Stimulated activated CD8-positive, alpha-beta memory T cell treated with anti-CD3 and anti-CD28 coated beads, Interleukin-4, amount 100 ng/mL, for 4 hours (primary cell): ENCODE measurements around the gene PABPC1L2B.
"Not testable (repeated sequence)": the region's sequence is repeated elsewhere in the genome, so short reads cannot be mapped to it uniquely, and the experiment has no call there.

Experiments used
- DNase-seq, 2 donors: peaks; one replicate each; pipeline ENCODE4 v3.0.0-alpha.2; 2020; ENCODE audit warnings: low read depth in 2 of 2, low spot score in 1 of 2

The PABPC1L2B gene

GRCh38 chrX:73002733-73003132 is at the start of gene PABPC1L2B:
PABPC1L2B (plus strand) TSS chrX:73002939; CDS start chrX:73003643, 704 bp downstream.
- not testable (repeated sequence) for DNase-seq

- not testable (repeated sequence) for DNase-seq
These were observed 42.8 kb upstream of the PABPC1L2B start for GRCh38 chrX:72959971-72960370.

GRCh38 chrX:72971859-72972258 is 30.9 kb upstream of the PABPC1L2B start:
- not testable (repeated sequence) for DNase-seq

GRCh38 chrX:72974885-72975284 is 27.9 kb upstream of the PABPC1L2B start:
- DNase-seq, result not testable (repeated sequence)

GRCh38 chrX:72980894-72981469 is 21.8 kb upstream of the PABPC1L2B start:
- not testable (repeated sequence) for DNase-seq

- not testable (repeated sequence) for DNase-seq
These were observed 1.3 kb downstream of the PABPC1L2B start for GRCh38 chrX:73004032-73004431.

- DNase-seq, result no peak
These were observed 18.8 kb downstream of the PABPC1L2B start for GRCh38 chrX:73021361-73022092.

GRCh38 chrX:73022093-73022445 is 19.3 kb downstream of the PABPC1L2B start:
- DNase-seq, result not testable (repeated sequence)

GRCh38 chrX:73028876-73029275 is 26.1 kb downstream of the PABPC1L2B start:
- no peak for DNase-seq
